Bronchial epithelial cell (primary cell): ENCODE data around the gene ZNF333. TPM values are rescaled to one million over a fixed set of nuclear protein-coding genes. Genes with fewer than 3 reads are reported as not detected.
"Not testable (repeated sequence)": the region's sequence is repeated elsewhere in the genome, so short reads cannot be mapped to it uniquely, and the experiment has no call there.

Source experiments
- DNase-seq: peaks from one replicate; pipeline ENCODE4 v3.0.0-alpha.2; 2010; ENCODE audit warnings: low read depth
- FAIRE-seq: peaks from 2 replicates; lab custom pipeline; 2011; peaks lifted over from hg19 to GRCh38; lab: Jason Lieb, UNC
- H3K27me3 ChIP-seq: 2 replicates; pipeline ENCODE4 v1.5.1; 2011; ENCODE audit warnings: low read length; ENCODE audit not compliant: control insufficient read depth, insufficient read depth
- H3K36me3 ChIP-seq: 2 replicates; pipeline ENCODE4 v1.5.1; 2011; ENCODE audit warnings: low read length; ENCODE audit not compliant: control insufficient read depth, insufficient read depth
- H3K4me3 ChIP-seq: 2 replicates; pipeline ENCODE4 v1.5.1; 2011; ENCODE audit warnings: mild to moderate bottlenecking, low read depth, low read length, control low read depth
- total RNA-seq: library from RNA; depleted of rRNA; stranded (reverse); fragments of >200 nt; gene quantifications from 2 replicates; pipeline ENCODE4 v1.2.1, GENCODE V29; 2014
- TF ChIP-seq, protein P1 (sequence below): IDR thresholded peaks from 2 replicates; pipeline ENCODE4 v1.5.1; 2011; ENCODE audit warnings: mild to moderate bottlenecking, moderate library complexity, low read length, control low read depth, inconsistent platforms; ENCODE audit not compliant: insufficient read depth, severe bottlenecking

ZNF333 gene
- total RNA-seq, 1 donor from 2014 or later: 22.9 TPM

DNA sequence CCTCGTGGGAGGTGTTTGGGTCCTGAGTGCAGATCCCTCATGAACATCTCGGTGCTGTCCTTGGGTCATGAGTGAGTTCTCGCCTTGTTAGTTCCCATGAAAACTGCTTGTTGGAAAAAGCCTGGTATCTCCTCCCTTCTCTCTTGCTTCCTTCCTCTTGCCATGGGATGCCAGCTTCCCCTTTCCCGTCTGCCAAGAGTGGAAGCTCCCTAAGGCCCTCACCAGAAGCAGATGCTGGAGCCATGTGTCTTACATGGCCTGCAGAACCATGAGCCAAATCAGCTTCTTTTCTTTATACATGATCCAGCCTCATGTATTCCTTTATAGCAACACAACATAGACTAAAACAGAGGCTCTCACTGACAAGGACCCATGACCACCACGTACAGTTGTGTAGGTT, 80.3 kb downstream of the ZNF333 start:
- FAIRE-seq (no peak), DNase-seq (no peak)
- no peak overlapping the region for H3K4me3 ChIP-seq
- no peaks in the 10 kb centered on the region for H3K27me3 ChIP-seq
- TF ChIP-seq, protein P1, sequence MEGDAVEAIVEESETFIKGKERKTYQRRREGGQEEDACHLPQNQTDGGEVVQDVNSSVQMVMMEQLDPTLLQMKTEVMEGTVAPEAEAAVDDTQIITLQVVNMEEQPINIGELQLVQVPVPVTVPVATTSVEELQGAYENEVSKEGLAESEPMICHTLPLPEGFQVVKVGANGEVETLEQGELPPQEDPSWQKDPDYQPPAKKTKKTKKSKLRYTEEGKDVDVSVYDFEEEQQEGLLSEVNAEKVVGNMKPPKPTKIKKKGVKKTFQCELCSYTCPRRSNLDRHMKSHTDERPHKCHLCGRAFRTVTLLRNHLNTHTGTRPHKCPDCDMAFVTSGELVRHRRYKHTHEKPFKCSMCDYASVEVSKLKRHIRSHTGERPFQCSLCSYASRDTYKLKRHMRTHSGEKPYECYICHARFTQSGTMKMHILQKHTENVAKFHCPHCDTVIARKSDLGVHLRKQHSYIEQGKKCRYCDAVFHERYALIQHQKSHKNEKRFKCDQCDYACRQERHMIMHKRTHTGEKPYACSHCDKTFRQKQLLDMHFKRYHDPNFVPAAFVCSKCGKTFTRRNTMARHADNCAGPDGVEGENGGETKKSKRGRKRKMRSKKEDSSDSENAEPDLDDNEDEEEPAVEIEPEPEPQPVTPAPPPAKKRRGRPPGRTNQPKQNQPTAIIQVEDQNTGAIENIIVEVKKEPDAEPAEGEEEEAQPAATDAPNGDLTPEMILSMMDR: no peak
- H3K36me3 ChIP-seq: no peaks in the 10 kb centered on the region

DNA sequence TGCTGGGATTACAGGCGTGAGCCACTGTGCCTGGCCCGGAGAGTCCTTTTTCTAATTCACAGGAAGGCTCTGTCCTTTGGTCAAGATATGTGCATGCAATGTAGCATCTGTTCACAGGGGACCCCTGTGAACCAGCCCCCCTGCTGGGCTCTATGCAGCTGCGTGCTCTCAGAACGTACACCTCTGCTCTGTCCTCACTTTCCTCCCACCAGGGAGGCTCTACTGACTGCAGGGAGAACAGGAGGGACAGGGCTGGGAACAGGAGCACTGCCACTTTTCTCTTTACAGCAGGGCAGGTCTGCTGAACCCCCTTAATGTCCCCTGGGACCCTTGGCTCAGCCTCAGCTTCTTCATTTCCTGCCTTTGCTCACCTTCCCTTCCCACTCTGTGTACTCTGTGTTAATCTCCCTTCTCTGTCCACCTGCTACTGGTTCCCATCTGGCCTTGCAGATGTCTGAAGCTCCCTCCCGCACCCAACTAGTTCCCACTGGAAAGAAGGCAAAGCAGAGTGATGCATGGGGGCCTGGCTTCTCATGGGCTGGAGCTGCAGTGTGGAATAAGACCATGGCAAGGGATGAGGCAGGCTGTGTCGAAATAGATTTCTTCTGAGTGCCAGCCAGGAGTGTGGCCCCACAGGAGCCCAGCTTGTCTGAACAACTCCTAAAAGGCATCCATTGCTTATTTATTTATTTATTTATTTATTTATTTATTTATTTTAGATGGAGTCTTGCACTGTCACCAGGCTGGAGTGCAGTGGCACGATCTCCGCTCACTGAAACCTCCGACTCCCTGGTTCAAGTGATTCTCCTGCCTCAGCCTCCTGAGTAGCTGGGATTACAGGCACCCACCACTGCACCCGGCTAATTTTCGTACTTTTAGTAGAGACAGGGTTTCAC, 81.3 kb downstream of the ZNF333 start:
- Histone ChIP-seq H3K4me3 (no peak overlapping the region), H3K27me3 (no peaks in the 10 kb centered on the region), H3K36me3 (no peaks in the 10 kb centered on the region)
- TF ChIP-seq, protein P1: no peak
- FAIRE-seq: no peak
- no peak for DNase-seq

DNA sequence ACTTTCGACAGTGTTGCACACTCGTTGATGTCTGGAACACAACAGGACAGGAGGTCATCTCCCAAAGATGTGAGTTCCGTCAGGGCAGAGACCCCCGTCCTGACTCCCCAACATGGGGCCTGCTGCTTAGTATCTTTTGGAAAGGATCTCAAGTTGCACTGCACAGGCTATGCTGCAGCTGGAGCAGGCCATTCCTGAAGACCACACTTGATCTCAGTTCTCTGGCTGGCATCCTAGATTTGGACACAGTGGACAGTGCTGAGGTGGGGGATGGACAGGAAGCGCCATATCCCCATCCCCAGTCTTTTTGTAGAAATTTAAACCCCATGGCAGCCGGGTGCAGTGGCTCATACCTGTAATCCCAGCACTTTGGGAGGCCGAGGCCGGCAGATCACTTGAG, 82.6 kb downstream of the ZNF333 start:
- H3K4me3 ChIP-seq: no peak overlapping the region
- DNase-seq: no peak
- no peak for FAIRE-seq
- no peaks in the 10 kb centered on the region for H3K27me3 ChIP-seq
- H3K36me3 ChIP-seq: no peaks in the 10 kb centered on the region
- TF ChIP-seq, protein P1: no peak

DNA sequence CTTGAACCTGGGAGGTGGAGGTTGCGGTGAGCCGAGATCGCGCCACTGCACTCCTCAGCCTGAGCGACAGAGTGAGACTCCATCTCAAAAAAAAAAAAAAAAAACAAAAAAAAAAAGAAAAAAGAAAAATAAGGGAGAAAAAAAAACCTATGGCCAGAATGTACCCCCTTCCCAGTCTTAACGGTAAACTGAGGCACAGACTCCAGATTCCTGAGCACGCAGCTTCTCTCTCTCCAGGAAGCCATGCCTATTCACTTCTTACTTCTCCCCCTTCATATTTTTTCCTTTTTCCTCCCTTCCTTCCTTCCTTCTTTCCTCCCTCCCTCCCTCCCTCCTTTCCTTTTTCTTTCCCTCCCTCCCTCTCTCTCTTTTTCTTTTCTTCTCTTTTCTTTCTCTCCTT, 83.1 kb downstream of the ZNF333 start:
- TF ChIP-seq, protein P1: no peak
- Histone ChIP-seq H3K36me3 (no peaks in the 10 kb centered on the region), H3K4me3 (no peak overlapping the region), H3K27me3 (no peaks in the 10 kb centered on the region)
- FAIRE-seq: no peak
- DNase-seq: no peak

DNA sequence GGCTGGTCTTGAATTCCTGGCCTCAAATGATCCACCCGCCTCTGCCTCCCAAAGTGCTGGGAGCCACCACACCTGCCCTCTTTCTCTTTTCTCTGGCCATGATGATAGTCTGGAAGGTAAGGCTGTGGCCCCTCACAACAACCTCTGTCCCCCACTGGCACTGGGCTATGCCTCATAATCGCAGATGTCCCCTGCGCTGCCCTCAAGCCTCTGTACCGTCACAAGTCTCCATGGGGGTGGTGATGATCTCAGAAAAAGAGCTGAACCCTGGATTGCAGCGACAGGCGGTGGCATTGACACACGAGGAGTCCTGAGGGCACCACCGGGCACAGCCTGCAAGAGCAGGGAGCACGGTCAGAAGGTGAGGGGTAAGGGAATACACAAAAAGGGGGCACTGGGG, 83.9 kb downstream of the ZNF333 start:
- not testable (repeated sequence) for H3K27me3 ChIP-seq, H3K36me3 ChIP-seq, DNase-seq, FAIRE-seq, H3K4me3 ChIP-seq

DNA sequence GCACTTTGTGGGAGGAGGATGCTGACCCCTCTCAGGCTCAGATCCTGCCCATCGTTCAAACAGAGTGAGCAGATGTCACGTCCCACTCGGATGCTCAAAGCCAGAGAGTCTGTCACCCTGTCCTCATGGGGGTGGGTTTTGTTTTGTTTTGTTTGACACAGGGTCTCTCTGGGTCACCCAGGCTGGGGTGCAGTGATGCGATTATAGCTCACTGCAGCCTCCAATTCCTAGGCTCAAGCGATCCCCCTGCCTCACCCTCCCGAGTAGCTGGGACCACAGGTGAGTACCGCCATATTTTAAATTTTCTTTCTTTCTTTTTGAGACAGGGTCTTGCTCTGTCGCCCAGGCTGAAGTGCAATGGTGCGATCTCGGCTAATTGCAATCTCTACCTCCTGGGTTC, 84.5 kb downstream of the ZNF333 start:
- TF ChIP-seq, protein P1: no peak

DNA sequence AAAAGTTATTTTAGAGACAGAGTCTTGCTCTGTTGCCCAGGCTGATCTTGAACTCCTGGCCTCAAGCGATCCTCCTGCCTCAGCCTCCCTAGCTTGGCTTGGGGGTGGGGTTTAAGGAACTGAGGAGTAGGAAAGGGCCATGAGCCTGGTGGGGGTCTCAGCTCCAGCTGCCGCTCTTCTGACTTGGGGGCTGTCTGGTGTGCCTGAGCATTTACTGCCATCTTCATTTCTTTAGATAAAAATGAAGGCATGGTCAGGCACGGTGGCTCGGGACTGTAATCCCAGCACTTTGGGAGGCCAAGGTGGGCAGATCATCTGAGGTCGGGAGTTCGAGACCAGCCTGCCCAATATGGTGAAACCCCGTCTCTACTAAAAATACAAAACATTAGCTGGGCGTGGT, 85.5 kb downstream of the ZNF333 start:
- H3K36me3 ChIP-seq, FAIRE-seq, H3K4me3 ChIP-seq, H3K27me3 ChIP-seq, DNase-seq: not testable (repeated sequence)

More for the DNA sequence above, 84.5 kb downstream of the ZNF333 start:
- DNase-seq (no peak), FAIRE-seq (no peak)
- Histone ChIP-seq H3K4me3 (no peak overlapping the region), H3K36me3 (no peaks in the 10 kb centered on the region), H3K27me3 (no peaks in the 10 kb centered on the region)
